D341Med (cell line): Measurements from ENCODE around the gene CACNA1C.

Experiments
- DNase-seq: peaks from one replicate; pipeline ENCODE4 v3.0.0; 2012; ENCODE audit warnings: low spot score

CACNA1C gene

DNA sequence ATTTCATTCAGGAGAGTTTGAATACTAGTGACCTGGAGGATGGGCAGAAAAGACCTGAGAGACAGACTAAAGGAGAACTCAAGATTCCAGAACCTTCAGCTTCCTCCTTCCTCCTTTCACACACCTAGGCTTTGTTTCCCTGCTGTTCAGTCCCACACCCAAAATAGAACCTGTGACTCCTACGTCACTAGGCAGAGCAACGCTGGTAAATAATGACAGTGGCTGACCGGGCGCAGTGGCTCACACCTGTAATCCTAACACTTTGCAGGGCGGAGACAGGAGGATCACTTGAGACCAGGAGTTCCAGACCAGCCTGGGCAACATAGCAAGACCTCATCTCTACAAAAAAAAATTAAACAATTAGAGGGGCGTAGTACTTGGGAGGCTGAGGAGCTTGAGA, 575.6 kb downstream of the CACNA1C start:
- no peak for DNase-seq

DNA sequence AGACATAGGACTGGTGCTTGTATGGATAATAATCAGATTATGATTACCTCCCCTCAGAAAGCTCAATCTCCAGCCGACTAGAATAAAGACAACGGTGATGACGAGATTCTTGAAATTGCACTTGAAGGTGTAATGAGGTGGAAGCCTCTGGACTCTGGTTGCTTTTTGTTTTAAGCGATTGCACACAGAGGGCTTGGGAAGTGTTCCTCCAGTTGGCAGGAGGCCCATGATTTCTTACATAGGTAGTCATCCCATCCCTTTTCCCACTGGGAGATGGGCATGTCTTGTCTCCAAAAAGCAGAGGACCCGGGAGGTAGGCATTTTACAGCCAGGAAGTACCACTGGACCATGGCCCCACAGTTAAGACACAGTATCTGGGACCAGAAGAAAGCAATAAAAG, 576.3 kb downstream of the CACNA1C start:
- DNase-seq: no peak

GRCh38 chr12:2631653-2632350, 579.0 kb downstream of the CACNA1C start:
- no peak for DNase-seq

DNA sequence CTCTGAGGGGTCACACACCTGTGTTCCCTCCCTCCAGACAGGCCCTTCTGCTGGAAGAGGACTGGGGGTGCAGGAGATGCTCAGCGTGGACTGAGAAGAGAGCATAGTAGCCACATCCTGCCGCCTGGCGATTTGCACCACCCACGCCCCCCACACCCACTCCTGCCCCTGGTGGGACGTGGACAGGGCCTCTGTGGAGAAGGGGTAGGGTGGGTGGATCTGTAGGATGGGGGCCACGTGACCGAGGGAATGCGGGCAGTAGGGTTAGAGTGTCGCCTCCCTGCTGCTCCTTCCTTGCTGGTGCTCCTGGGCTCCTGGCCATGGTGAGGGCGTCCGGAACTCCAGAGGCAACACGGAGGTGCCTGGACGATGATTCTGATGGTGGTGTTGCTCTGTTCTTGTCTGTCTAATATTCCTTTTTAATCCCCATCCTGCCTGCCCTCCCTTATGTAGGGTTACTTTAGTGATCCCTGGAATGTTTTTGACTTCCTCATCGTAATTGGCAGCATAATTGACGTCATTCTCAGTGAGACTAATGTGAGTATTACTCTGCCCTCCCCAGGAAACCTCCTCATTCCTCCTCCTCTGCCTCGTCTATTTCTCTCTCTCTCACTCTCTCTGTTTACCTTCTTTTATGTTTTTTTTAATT, 580.5 kb downstream of the CACNA1C start:
- no peak for DNase-seq

DNA sequence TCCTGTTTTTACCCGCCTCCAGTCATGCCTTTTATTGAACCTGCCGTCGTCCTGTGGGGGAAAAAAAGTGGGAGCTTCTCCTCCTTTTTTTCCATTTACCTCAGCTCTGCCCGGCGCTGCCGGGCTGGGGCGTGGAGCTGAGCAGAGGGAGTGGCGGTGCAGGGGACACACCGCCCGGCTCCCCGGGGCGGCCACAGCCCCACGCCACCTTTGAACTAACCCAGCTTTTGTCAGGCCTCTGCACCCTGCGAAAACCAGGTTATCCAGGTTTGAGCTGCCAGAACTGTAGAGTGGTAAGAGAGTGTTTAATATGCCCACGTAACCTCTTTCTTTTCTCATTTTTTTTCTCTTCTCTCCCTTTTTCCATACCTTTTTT, 581.0 kb downstream of the CACNA1C start:
- no peak for DNase-seq

DNA sequence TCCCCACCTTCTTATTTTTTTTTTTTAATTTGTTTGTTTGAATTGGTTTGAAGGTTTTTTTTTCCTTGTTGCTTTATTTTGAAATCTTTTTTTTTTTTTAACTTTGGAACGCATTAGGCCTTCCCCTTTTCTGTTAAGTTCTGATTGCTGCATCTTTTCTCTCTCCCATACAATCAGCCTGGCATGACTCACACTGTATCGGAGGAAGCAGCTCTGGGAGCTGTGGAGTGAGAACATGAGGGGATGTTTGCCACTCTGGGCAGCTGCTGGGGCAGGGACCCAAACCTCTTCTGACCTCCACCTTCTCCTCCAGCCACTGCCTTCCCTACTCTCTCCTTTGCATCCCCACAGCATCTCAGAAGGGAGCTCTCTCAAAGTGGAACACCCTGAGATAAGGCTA, 581.7 kb downstream of the CACNA1C start:
- DNase-seq: no peak

GRCh38 chr12:2636741-2637340, 584.1 kb downstream of the CACNA1C start:
- no peak for DNase-seq

- no peak for DNase-seq
These were observed 584.6 kb downstream of the CACNA1C start for GRCh38 chr12:2637371-2637770.

- DNase-seq: no peak
These were observed 585.7 kb downstream of the CACNA1C start for GRCh38 chr12:2638273-2639019.

GRCh38 chr12:2639020-2639298, 586.2 kb downstream of the CACNA1C start:
- no peak for DNase-seq

- DNase-seq: no peak
These were observed 587.5 kb downstream of the CACNA1C start for GRCh38 chr12:2640281-2640680.

- DNase-seq: no peak
These were observed 587.9 kb downstream of the CACNA1C start for GRCh38 chr12:2640709-2641108.

DNA sequence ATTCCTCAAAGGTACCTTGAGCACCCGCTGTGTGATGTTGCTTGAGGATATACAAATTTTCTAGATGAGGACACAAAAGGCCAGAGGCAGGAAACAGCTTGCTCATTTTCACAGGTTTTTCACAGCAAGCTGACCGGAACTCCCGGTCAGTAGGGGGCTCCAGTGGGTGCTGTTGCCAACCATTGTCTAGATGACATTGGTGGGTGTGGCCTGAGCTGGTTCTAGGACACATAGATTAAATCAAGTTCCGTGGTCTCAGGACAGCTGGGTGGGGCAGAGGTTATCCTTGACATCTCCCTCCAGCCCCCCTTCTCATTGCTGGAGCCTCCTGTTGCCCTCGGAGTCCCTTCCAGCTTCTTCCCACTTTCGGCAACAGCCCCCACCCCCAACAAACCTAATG, 588.4 kb downstream of the CACNA1C start:
- DNase-seq: no peak

DNA sequence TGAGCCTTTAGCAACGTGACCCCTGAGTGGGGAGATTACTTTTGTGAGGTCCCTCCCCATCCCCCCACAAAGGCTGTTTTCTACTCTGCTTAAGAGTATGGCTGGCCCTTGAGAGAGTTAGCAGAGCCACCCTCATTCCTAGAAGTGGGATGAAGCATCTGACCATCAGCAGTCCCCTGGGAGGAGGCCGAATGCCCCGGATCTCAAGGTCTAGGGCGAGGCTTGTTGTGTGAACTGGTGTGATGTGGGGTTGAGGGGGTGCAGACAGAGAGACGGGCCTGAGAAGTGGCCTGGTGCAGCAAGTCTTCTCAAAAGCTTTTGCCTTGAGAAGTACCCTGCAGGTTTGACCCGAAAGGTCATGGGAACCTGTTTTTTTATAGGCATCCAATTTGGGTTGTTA, 589.0 kb downstream of the CACNA1C start:
- DNase-seq: no peak

DNA sequence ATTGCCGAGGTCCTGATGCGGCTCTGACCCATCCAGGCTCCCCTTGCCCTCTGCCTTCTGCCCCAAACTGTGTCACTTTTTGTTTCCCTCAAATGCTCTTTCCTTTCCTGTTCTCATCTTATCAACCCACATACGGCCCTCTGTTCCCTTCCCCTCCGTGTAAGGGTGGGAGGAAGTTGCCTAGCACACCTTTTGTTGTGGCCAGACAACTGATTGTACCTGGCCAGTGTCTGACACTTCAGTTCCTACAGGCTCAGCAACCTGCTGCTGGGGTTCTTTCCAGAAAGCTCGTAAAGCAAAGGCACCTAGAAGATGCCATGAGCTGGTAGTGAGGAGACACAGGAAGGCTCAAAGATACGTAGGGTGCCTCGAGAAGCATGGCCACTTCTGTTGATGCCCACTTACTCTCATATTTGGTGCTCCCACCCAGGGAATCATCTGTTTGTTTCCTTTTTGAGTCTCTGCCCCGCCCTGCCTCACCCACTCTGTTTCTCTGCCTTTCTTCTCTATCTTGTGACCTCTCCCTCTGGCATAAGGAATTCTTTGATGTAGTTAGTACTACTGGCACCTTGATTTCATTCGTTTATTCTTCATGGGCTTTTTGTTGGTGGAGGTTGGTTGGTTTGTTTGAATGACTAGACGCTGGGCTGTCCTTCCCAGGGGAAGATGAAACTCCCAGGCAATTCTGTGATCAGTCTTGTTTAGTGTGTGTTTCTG, 589.5 kb downstream of the CACNA1C start:
- no peak for DNase-seq

GRCh38 chr12:2642896-2643425, 590.2 kb downstream of the CACNA1C start:
- DNase-seq: no peak

DNA sequence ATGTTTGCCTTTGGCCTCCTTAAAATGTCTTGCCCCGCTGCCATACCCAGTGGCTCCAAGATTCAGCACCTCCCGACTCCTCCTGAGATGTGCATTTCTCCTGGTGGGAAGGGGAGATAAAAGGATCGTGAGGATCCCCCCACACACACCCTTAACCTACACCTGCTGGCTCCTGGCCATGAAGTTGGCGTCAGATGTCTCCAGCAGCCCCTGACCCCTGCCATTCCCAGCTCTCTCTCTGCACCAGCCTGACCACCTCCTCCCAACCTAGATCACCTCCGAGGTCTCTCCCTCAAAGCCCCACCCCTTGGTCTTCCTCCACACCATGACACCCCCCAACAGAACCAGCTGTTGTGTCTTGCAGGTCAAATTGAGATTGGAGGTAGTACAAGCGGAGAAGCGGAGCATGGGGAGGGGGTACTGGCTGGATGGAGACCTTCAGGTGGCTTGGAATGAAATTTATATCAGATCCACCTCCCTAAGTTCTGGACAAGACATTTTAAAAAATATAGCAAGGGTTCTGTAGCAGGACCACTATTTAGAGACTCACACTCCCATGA, 590.9 kb downstream of the CACNA1C start:
- no peak for DNase-seq

- DNase-seq: no peak
These were observed 592.1 kb downstream of the CACNA1C start for GRCh38 chr12:2644683-2645405.

DNA sequence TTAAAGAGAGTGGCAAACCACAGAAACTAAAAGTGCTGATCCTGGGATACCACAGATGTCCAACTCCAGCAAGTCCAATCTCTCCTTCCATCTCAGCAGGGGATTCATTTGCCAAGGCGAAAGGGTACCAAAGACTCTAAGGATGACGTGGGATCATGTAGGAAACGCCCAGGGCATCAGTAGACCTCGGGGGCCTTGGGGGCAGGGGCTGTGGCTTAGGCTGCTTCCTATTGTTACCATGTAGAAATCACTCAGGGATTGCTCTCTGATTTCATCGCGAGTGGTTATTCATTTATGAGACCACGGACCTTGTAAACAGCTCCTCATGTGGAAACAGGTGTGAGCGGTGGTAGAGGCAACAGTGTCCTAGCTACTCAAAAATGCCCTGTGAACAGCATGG, 592.7 kb downstream of the CACNA1C start:
- no peak for DNase-seq

- DNase-seq: no peak
These were observed 593.6 kb downstream of the CACNA1C start for GRCh38 chr12:2646341-2646740.

DNA sequence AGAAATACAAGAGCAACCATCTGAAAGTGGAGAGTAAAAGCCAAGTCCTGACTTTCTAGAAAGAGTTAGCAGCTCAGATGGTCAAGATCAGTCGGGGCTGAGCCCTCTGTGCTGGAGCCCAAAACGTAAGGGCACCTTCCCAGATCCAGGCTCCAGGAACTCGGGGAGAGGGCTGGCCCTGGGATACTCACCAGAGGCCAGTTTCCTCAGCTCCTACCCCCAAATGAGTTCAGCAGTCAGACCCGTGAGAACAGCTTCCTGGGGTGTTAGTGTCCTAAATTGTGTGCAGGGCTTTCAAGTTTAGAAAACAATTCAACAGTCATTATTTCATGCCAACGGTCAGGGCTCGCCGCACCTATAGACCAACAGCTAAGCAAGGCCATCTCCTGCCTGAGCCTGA, 594.4 kb downstream of the CACNA1C start:
- DNase-seq: no peak
